HFF-Myc (cell line): ENCODE data around the gene ZNF436.
A peak's percentile ranks its signal among the peaks of the same experiment; 100 is the strongest.
"Not testable (repeated sequence)": the region's sequence is repeated elsewhere in the genome, so short reads cannot be mapped to it uniquely, and the experiment has no call there.

Experiments
- DNase-seq: peaks from one replicate; pipeline ENCODE4 v3.0.0-alpha.2; 2011; ENCODE audit warnings: low read depth; ENCODE audit errors: extremely low read depth
- H3K4me3 ChIP-seq: replicated peaks from 2 replicates; pipeline ENCODE4 v1.5.1; 2011; ENCODE audit warnings: low read depth, mild to moderate bottlenecking, control low read depth, low read length
- CTCF ChIP-seq: IDR thresholded peaks from 2 replicates; pipeline ENCODE4 v1.5.1; 2012; ENCODE audit warnings: mild to moderate bottlenecking, low read depth, low read length, control low read depth; ENCODE audit errors: missing control alignments

The ZNF436 gene

GRCh38 chr1:23383577-23384311, 14.1 kb upstream of the ZNF436 start:
- no peak overlapping the region for H3K4me3 ChIP-seq
- DNase-seq, result no peak
- TF ChIP-seq CTCF, result no peak

- H3K4me3 ChIP-seq, result no peak overlapping the region
- no peak for TF ChIP-seq CTCF
- DNase-seq, result no peak
Measured at GRCh38 chr1:23381233-23381885, 11.7 kb upstream of the ZNF436 start.

GRCh38 chr1:23380719-23381118, 11.1 kb upstream of the ZNF436 start:
- no peak overlapping the region for H3K4me3 ChIP-seq
- no peak for TF ChIP-seq CTCF
- no peak for DNase-seq

GRCh38 chr1:23380236-23380635, 10.6 kb upstream of the ZNF436 start:
- DNase-seq, H3K4me3 ChIP-seq: not testable (repeated sequence)

GRCh38 chr1:23376890-23377811, 7.5 kb upstream of the ZNF436 start:
- no peak overlapping the region for H3K4me3 ChIP-seq
- TF ChIP-seq CTCF, result no peak
- DNase-seq, result peak; percentile 85

- H3K4me3 ChIP-seq, DNase-seq: not testable (repeated sequence)
Measured at GRCh38 chr1:23374079-23374735, 4.6 kb upstream of the ZNF436 start.

- no peak for DNase-seq
- no peak overlapping the region for H3K4me3 ChIP-seq
- no peak for TF ChIP-seq CTCF
Measured at GRCh38 chr1:23371987-23372880, 2.6 kb upstream of the ZNF436 start.
